ENCODE results near the gene PEX14. TPM values are rescaled to one million over a fixed set of nuclear protein-coding genes. Genes with fewer than 3 reads are reported as not detected.

Gene PEX14
- polyA plus RNA-seq, 4 donors: 19.7 to 25.8 (median 21.6) TPM

DNA sequence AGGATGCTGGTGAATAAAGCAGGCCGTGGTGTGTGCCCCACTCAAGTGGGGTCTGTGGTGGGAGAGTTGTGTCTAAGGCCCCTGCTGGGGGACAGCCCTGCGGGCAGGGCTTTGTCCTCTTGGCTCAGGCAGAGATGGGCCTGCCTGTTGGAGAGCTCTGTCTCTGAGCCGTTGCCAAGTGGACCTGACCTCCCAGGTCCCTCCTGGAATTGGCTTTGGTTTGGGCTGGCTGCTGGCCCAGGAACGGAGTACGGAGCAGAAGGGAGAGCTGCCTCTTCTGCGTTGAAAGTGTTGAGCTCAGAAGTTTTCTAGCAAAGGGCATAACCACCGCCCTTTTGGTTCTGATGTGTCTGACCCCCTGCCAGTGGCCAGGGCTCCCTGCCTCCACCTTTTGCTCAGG is 153.9 kb downstream of the PEX14 start:
- no peak for DNase-seq (ENCODE audit: low read depth in 4 of 4, low spot score in 3 of 4)

DNA sequence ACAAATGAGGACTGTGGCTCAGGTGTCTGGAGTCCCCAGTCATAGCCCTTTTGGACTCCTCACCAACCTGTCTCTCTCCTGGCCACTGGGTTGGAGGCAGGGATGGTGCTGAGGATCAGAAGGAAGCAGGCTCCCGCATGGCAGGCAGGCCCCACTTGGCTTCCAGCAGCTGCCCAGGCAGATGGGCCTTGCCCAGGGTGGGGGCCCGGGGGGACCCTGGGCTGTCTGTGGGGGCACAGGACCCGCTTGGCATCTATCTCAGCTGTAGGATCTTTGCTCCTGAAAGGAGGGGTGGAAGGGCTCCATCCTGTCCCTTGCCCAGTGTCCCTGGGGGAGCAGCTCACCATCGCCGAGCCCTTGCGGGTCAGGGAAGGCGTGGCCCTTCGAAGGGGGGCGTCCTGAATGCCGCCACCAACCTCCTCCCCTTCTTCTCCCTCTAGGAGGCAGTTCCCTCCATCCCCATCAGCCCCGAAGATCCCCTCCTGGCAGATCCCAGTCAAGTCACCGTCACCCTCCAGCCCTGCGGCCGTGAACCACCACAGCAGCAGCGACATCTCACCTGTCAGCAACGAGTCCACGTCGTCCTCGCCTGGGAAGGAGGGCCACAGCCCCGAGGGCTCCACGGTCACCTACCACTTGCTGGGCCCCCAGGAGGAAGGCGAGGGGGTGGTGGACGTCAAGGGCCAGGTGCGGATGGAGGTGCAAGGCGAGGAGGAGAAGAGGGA is 154.5 kb downstream of the PEX14 start:
- DNase-seq (ENCODE audit: low read depth in 4 of 4, low spot score in 3 of 4): no peak

DNA sequence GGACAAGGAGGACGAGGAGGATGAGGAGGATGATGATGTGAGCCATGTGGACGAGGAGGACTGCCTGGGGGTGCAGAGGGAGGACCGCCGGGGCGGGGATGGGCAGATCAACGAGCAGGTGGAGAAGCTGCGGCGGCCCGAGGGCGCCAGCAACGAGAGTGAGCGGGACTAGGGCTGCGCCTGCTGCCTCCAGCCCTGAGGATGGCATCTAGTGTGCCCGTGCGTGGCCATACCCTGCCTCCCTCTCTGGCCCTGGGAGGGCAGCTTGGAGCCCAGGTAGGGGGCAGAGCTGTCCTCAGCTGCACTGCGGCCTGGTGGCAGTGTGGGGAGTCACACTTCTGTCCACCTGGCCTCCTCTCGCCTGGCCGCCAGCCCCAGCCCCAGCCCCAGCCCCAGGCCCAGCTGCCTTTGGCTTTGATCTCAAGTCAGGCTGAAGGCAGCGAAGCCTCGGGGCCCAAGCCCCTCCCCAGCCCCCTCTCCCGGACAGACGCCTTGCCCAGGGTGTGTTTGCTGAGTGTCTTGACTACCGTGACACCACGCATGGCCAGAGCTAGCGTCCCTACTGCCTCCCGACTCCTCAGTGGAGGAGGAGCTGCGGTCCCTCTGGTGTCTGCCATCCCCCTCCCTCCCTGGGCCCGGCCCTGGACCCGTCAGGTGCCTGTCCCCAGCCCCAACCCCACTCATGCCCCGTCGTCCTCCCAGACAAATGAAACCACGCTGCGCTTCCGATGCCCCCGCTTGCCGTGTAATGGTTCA is 155.2 kb downstream of the PEX14 start:
- no peak for DNase-seq (ENCODE audit: low read depth in 4 of 4, low spot score in 3 of 4)

DNA sequence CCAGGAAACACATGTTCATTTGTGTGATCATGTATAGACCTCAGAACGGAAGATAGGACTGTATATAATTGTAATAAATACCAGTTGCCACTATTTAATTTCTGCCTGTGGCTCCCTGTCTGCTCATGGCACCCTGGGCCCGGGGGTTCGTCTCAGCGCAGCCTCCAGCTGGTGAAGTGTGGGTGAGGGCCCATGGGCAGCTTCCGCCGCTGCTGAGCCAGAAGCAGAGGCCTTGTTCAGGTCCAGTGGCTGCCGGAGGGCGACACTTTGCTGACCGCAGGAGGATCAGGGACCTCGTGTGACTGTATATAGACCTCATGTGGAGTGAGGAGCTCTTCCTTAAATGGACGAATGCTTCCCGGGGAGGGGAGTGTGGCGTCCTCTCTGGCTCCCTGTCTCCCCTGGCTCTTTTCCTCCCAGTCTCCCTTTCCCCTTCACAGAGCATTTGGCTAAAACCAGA is 155.9 kb downstream of the PEX14 start:
- DNase-seq (ENCODE audit: low read depth in 4 of 4, low spot score in 3 of 4): no peak

DNA sequence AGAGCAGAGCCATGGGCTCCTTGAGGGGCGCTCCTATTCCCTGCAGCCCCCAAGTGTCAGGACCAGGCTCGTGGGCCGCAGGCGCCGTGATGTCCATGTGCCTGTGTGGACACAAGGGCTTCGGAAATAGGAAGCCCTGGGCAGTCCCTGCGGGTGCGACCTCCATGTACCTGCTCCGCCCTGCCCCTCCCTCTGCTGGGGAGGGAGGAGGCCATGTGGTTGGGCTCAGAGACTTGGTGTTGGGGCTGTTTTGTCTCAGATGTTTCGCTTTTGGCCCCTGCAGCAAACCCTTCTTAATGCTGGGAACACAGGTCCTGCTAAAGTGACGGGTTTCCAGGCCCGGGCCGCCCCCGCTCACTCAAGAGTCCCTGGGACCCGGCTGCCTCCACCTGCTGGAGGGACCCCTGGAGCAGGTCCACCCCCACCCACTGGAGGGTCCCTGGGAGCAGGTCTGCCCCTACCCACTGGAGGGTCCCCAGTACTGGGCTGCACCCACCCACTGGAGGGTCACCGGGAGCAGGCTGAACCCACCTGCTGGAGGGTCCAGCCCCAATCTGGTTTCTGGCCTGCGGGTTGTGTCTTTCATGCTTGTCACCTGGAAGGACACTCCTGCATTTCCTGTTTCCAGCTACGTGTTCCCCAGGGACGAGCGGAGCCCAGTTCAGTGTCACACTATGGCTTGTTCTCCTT is 156.5 kb downstream of the PEX14 start:
- DNase-seq (ENCODE audit: low read depth in 4 of 4, low spot score in 3 of 4): no peak

DNA sequence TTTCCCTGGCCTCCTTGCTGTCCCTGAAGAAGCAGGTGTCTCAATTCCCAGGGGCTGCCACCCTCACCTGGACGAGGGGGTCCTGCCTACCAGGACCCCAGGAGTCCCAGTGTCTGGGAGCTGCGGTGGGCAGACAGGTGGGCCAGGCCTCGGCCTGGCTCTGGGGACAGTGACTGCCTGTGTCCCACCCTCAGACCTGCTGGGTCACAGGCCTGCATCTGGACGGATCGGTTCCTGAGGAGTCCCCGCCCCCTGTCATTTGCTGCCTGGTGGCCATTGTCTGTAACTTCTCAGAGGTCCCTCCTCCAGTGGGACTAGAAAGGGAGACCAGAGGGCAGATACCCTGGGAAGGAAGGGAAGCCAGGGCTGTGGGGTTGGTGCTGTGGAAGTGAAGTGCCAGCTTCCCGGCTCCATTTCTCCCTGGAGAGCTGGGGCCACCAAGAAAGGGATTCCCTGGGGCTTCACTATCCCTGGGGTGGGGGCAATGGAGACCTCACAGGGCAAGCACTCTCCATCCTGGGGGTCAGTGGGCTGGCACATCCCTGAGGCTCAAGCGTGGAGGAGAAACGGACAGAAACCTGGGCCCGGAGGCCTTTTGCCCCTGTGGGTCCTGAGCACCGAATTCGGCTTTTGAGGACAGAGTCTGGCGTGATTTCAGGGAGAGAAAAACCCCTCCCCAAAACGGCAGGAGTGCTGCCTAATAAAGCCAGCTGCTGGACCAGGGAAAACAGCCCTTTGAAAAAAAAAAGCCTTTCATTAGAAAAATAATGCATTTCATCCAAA is 157.3 kb downstream of the PEX14 start:
- DNase-seq (ENCODE audit: low read depth in 4 of 4, low spot score in 3 of 4): no peak

DNA sequence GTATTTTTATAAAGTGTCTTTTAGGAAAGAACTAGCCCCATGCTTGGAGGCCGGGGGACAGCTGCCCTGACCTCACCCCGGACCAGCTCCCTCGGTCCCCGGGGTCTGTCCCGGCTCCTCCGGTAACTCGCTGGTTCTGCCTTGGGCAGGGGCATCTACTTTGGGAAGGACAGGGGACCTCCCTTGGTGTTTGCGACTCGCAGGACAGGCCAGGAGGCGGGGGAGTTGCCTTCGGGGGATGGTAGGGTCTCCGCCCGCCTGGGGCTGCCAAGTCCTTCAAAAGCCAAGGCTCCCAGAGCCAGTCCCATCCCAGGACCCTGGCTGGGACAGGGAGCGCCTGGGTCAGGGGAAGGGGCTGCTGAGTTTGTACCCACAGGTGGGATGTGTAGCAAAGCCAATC is 157.9 kb downstream of the PEX14 start:
- DNase-seq (ENCODE audit: low read depth in 4 of 4, low spot score in 3 of 4): no peak

DNA sequence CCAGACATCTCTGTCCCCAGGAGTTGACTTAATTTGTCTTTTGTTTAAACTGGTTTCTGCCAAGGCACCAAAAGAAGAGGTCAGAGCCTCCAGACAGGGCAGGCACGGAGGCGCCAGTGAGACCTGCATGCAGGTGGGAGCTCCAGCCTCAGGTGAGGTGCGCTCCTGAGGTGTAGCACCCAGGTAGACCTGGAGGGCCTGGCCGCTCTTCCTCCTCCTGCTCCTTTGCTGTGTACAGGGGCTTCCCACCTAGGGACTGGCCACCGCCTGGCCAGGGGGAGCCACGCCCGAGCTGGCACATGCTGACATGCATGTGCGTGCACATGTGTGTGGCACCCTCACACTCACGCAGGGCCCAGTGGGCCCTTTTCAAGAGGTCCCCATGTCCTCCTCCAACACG is 158.7 kb downstream of the PEX14 start:
- no peak for DNase-seq (ENCODE audit: low read depth in 4 of 4, low spot score in 3 of 4)

DNA sequence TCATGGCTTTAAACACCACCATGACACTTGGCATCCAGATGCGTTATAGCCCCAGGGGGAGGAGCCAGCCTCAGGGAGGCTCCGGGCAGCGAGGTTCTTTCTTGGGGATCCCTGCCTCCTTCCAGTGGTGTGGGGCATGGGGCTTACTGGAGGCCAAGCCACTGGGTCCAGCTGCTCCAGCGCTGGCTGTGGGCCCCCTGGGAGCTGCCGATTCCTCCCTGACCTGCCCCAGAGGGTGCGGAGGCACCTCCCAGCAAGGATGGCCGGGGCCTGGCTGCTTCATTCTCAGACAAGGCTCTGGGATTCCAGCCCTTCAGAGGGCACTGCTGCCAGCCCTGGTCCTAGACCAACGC is 159.3 kb downstream of the PEX14 start:
- no peak for DNase-seq (ENCODE audit: low read depth in 4 of 4, low spot score in 3 of 4)

DNA sequence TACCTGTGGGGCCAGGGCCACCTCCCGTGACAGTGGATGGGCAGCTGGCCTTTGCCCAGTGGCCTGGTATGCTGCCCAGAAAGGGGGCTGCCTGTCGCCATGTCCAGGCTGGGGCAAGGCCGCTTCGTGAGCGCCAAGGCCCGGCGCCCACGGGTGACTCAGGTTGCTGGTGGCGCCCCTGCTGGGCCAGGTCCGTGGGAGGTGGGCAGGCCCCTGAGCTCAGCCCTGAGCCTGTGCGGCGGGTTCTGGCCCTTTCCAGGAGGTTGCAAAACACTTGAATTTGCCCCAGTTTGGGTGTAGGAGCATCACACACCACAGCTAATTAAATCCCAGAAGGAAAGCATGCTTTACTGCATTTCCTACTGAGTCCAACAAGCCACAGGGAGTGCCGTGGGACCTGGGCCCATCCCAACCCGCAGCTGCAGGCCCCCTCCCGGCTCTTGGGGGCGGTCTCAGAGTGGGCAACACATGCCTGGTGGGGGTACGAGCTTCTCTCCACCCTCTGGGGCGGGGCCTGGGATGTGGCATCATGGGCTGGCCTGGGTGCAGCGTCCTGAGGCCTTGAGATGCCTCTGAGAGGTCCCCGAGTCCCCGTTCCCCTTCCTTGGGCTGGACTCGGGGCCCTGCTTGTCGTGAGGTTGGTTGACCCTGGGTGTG is 159.8 kb downstream of the PEX14 start:
- DNase-seq (ENCODE audit: low read depth in 4 of 4, low spot score in 3 of 4): no peak

DNA sequence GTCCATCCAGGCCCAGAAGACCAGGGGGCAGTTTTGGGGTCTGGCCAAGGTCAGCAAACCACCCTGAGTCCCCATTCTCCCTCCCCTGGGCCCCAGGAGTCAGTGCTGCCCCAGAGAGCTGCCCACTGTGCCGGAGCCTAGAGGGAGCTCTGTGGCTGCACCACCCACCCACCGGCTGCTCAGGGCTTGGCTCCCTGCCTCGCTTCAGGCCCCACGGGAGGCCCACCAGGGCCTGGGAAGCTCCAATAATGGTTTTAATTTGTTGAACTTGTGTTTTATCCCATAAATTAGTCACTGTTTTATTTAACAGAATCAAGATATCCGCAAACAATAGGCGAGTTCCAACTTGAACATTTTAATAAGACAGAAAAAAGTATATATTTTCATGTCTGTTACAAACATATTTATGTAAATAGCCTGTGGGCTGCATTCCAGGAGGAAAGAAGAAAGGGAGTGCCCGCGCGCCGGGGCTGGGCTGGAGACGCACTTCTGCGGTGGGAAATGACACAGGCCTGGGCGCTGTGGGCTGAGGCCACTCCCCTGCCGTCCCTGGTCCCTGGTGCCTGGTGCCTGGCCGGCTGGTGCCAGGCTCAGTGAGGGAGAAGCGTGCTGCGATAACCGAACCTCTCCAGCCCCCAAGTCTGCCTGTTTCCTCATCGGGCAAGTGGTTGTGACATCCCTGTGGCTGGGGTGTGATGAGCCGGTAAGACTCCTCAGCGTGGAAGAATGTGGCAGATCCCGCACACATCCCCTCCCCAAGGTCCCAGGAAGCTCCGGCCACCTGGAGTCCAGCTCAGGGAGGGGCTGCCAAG is 160.5 kb downstream of the PEX14 start:
- no peak for DNase-seq (ENCODE audit: low read depth in 4 of 4, low spot score in 3 of 4)

DNA sequence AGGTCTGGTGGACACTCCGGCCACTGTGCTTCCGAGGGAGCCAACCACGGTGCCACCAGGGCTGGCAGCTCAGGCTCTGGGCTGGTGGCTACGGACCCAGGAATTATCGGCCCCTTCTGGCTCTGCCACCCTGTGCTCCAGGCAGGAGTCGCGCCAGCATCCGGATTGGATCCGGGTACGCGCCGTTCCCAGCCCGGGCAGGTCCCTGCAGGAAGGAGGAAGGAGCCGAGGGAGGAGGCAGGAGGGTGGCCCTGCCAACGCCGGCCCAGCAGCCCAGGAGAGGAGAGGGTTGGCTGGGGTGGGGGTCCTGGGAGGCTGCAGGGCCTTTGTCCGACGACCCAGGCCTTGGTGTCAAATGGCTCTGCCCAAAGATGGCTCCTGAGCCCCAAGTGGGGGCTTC is 161.2 kb downstream of the PEX14 start:
- no peak for DNase-seq (ENCODE audit: low read depth in 4 of 4, low spot score in 3 of 4)

DNA sequence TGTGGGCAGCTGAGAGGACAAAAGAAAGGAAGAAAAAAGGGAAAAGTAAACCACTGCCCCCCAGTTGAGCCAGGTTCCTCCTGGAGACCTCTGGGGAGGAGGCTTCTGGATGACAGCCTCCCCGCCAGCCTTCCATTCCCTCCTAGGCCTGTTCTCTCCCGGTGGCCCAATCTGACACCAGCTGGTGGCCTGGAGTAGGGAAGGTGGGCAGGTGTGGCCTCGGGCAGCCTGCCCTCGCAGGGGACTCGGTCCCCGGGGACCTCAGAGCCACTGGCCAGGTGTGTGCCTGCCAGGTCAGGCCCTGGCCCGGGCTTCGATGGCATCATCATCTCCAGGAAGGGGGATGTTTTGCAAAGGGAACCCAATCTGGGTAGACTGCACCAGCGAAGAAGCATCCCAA is 162.7 kb downstream of the PEX14 start:
- no peak for DNase-seq (ENCODE audit: low read depth in 4 of 4, low spot score in 3 of 4)

DNA sequence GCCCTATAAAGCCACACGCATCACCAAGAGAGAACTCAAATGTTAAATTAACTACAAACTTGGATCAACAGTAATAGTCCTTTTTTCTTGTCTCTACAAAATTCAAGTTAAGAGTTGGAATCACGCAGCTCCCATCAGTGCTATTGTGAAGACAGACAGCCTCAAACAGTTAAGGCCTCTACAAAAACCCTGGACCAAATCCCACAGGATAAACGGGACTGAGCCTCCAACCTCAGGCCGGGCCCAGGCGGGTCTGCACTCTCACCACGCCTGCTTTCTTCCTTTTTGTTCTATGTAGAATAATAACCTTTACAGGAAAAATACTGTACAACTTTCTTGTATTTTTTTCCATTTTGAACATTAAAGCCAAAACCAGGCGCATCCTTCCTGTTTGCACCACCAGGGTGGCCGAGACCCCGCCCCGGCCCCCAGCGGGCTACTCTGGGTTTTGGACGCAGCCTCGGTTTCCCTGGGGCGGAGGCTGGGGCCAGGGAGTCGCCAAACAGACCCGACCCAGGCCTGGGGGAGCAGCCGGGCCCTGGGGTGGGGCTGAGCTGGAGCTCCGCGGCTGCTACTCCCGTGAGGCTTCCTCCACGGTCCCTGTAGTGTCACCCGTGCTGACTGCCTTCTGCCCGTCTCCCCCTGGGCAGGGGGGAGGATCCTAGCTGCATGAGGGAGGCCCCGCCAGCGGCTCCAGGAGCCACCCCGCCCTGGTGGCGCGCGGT is 163.2 kb downstream of the PEX14 start:
- no peak for DNase-seq (ENCODE audit: low read depth in 4 of 4, low spot score in 3 of 4)

DNA sequence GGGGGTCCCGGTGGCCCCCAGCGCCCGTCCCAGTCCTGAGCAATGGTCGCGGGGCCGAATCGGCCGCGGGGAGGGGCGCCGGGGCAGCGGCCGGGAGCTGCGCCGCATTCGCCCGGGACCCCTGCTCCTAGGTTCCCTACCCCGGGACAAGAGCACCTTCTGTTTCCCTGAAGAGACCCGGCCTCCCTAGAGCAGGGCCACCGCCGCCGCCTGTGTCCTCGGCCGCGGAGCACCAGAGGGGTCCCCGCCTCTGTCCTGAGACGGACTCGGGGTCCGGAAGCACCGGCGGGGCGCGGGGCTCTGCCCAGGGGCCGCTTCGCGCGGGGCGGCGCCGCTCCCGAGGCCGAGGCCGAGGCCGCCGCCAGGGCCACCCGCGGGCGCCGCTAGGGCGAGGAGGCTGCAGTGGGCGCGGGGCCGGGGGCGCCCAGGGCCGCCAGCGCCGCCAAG is 163.8 kb downstream of the PEX14 start:
- DNase-seq (ENCODE audit: low read depth in 4 of 4, low spot score in 3 of 4): no peak

DNA sequence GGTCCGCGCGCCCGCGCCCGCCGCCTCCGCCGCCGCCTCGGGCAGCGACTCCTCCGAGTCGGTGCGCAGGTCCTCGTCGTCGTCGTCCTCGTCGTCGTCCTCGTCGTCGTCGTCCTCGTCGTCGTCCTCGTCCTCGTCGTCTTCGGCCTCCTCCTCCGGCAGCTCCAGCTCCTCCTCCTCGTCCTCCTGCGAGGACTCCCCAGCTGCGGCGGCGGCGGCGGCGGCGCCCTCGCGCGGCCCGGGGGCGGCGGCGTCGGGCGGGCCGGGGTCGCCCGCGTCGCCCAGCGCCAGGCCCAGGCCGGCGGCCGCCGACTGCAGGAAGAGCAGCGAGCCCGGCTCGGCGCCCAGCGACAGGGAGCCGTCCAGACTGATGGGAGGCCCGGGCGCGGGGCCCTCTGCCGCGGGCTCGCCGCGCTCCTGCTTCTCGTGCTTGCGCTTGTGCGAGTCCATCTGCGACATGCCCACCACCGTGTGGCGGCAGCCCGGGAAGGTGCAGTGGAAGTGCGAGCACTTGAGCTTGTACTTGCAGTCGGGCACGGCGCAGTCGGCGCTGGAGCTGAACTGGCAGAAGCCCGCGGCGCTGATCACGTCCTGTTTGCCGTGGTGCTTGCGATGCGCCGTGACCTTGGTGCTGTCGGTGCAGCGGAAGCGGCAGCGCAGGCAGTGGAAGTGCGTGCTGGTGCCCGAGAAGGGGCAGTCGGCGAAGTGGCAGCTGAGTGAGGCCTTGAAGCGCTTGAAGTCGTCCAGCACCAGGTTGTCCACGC is 164.4 kb downstream of the PEX14 start:
- no peak for DNase-seq (ENCODE audit: low read depth in 4 of 4, low spot score in 3 of 4)

DNA sequence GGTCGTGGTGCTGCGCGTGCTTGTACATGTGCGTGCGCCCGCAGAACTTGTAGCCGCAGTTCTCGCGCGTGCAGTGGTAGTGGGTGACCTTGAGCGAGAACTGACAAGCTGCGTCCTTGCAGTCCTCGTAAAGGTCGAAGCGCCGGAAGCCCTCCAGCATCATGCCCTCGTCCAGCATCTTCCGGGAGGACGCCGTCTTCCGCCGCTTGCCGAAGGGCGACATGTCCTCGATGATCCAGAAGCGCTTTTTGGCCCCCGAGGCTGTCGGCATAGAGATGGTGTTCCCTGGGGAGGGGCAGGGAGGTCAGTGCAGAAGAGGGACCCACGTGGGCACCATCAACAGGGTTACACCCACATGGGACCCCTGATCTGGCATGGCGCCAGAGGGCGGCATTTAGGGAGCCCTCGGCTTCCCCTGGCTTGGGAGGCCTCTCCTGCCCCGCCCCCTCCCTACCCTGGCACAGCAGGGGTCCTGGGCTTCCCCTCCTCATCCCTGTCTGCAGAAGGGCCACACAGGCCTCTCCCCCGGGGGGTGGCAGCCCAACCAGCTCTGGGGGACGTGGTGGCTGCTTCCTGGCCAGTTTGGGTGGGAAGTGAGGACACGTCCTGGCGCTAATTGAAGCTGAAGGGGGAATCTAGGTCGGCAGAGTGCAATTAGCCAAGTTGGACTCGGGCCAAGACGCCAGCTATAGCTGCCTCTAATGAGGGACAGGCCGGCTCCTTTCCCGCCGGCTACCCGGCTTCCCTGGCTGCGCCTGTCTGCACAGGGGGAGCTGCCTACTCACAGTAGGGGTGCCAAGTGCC is 165.2 kb downstream of the PEX14 start:
- no peak for DNase-seq (ENCODE audit: low read depth in 4 of 4, low spot score in 3 of 4)

All from right renal pelvis (tissue), 4 donors.